ENCODE data around the gene FAM171A1.

DNA sequence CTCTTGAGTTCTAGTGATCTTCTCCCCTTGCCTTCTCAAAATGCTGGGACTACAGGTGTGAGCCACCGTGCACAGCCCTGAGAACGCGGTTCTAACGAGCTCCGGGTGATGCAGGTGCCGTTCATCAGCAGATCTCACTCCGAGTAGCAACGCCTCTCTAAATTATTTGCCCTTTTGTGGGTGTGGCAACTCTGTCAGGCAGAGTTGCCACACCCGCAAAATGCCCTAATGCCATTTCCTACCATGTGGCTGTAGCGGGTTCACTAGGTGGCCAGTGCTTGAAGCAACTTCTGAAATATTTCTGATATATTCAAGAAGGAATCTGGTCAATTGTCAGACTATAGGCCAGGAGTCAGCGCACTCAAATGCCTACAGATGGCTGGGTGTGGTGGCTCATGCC lies 139.7 kb downstream of the FAM171A1 start:
- no peak for TF ChIP-seq JUN (IDR thresholded peaks at IDR 0.05; ENCODE audit: borderline replicate concordance, insufficient read depth, insufficient read length, low read depth)
- TF ChIP-seq POLR2AphosphoS5 (IDR thresholded peaks at IDR 0.05; ENCODE audit: insufficient read depth, low read depth, low read length), result no peak
- no peak for TF ChIP-seq POLR2A (IDR thresholded peaks at IDR 0.05; ENCODE audit: low read depth, low read length)
- TF ChIP-seq, protein P1, sequence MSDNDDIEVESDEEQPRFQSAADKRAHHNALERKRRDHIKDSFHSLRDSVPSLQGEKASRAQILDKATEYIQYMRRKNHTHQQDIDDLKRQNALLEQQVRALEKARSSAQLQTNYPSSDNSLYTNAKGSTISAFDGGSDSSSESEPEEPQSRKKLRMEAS (IDR thresholded peaks at IDR 0.05; ENCODE audit: insufficient read depth, insufficient read length), result no peak
- no peak for TF ChIP-seq CTCF (IDR thresholded peaks at IDR 0.05; ENCODE audit: extremely low read depth in 1 of 2, insufficient read depth in 1 of 2, low read depth in 1 of 2, low read length in 2 of 2)
- no peak for TF ChIP-seq EZH2 (IDR thresholded peaks at IDR 0.05; ENCODE audit: borderline replicate concordance, low read depth, low read length, severe bottlenecking)
- TF ChIP-seq GATA2 (IDR thresholded peaks at IDR 0.05; ENCODE audit: insufficient read depth, insufficient read length, low read depth, low read length), result no peak
- no peak for TF ChIP-seq MYC (IDR thresholded peaks at IDR 0.05; ENCODE audit: low read depth, low read length)

Measured in endothelial cell of umbilical vein (primary cell).